BJ (cell line): ENCODE measurements around the gene CHSY1. TPM values are rescaled to one million over a fixed set of nuclear protein-coding genes. Genes with fewer than 3 reads are reported as not detected.

Experiments used
- CTCF ChIA-PET: fragments of 350-600 bp; formaldehyde crosslinking; extraction: SDS; loops from one replicate; lab custom pipeline; 2021; ENCODE audit warnings: antibody characterized with exemption, inconsistent platforms; lab: Yijun Ruan, JAX
- POLR2A ChIA-PET: fragments of 300-600 bp; sonication (Branson Sonifier 250); formaldehyde crosslinking; extraction: SDS; loops from one replicate; lab custom pipeline; 2021; ENCODE audit warnings: antibody characterized with exemption; lab: Charles Lee
- DNase-seq: peaks from one replicate; pipeline ENCODE4 v3.0.0-alpha.2; 2011; ENCODE audit warnings: low read depth
- H3K27me3 ChIP-seq: 2 replicates; pipeline ENCODE4 v1.6.0; 2011; ENCODE audit warnings: low read length; ENCODE audit not compliant: control insufficient read depth, insufficient read depth
- H3K36me3 ChIP-seq: 2 replicates; pipeline ENCODE4 v1.5.1; 2011; ENCODE audit warnings: low read length; ENCODE audit not compliant: control insufficient read depth, insufficient read depth
- H3K4me3 ChIP-seq: 2 replicates; pipeline ENCODE4 v1.5.1; 2011; ENCODE audit warnings: low read depth, mild to moderate bottlenecking, control low read depth, low read length
- CTCF ChIP-seq: IDR thresholded peaks from 2 replicates; pipeline ENCODE4 v1.5.1; 2011; ENCODE audit warnings: low read depth, mild to moderate bottlenecking, control low read depth, inconsistent platforms, low read length, moderate library complexity; ENCODE audit not compliant: insufficient read depth
- polyA plus RNA-seq: library from polyadenylated mRNA; depleted of rRNA; stranded (reverse); fragments of >200 nt; gene quantifications from 2 replicates; pipeline ENCODE4 v1.2.3, GENCODE V29; 2011

Gene CHSY1
- polyA plus RNA-seq, 1 experiment, result 17.7 TPM

DNA sequence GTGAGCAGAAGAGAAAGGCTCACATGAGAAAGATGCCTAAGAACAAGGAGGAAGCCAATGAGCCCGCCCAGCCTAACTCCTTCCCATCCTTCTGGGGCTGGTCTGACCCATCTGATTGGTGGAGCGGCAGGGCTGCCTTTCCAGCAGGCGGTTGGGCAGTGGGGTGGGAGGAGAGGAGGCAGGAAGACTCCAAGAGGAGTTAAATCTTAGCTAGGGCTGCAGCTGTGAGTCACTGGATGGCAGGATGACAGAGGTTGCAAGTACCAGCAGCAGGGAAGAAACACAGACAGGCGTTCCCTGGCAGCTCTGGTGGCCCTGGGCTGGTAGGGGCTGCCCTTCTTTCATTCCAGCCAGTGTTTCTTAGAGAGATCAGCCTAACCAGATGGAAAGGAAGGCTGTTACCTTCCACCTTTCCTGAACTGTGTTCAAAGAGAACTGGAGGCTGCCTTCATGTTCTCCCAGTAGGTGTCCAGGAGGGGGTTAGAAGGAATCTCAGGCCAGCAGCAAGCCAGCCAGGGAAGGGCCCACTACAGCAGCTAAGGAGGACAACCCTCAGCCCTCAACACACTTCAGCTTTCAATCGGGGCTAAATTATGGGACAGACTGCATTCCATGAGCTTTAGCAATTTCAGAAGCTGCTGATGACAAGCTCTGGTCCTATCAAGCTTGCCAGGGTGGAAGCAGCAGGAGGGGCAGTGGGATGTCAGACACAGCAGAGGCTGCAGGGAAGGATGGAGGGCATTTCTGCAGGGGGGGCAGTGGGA is 50.3 kb downstream of the CHSY1 start:
- Histone ChIP-seq H3K36me3 (no peaks in the 10 kb centered on the region), H3K4me3 (no peak overlapping the region), H3K27me3 (no peaks in the 10 kb centered on the region)
- ChIA-PET POLR2A (interaction anchor here (0.9 kb wide), 2 partner anchors 13 to 73 kb away, joined by 3 read pairs; no protein-coding TSS in a partner anchor), CTCF (interaction anchor here (0.6 to 1.5 kb wide), 5 partner anchors 11 to 132 kb away, joined by 3 read pairs; partner anchors contain the start of gene CHSY1)
- DNase-seq, result peak; percentile 91
- TF ChIP-seq CTCF, result no peak

- no peak for DNase-seq
- ChIA-PET CTCF (no interaction called here), POLR2A (interaction anchor here (0.6 kb wide), 1 partner anchor 85 kb away, joined by 3 read pairs; no protein-coding TSS in a partner anchor)
- Histone ChIP-seq H3K36me3 (no peaks in the 10 kb centered on the region), H3K27me3 (no peaks in the 10 kb centered on the region), H3K4me3 (no peak overlapping the region)
- no peak for TF ChIP-seq CTCF
These were observed 51.7 kb downstream of the CHSY1 start for GRCh38 chr15:101200181-101200580.

- ChIA-PET CTCF (interaction anchor here (0.9 kb wide), 1 partner anchor 51 kb away, joined by 4 read pairs; no protein-coding TSS in a partner anchor), POLR2A (interaction anchor here (0.9 kb wide), 1 partner anchor 11 kb away, joined by 4 read pairs; no protein-coding TSS in a partner anchor)
- no peak for DNase-seq
- H3K27me3 ChIP-seq, result no peaks in the 10 kb centered on the region
- no peaks in the 10 kb centered on the region for H3K36me3 ChIP-seq
- TF ChIP-seq CTCF, result no peak
- H3K4me3 ChIP-seq, result no peak overlapping the region
These were observed 53.0 kb downstream of the CHSY1 start for GRCh38 chr15:101198800-101199199.

DNA sequence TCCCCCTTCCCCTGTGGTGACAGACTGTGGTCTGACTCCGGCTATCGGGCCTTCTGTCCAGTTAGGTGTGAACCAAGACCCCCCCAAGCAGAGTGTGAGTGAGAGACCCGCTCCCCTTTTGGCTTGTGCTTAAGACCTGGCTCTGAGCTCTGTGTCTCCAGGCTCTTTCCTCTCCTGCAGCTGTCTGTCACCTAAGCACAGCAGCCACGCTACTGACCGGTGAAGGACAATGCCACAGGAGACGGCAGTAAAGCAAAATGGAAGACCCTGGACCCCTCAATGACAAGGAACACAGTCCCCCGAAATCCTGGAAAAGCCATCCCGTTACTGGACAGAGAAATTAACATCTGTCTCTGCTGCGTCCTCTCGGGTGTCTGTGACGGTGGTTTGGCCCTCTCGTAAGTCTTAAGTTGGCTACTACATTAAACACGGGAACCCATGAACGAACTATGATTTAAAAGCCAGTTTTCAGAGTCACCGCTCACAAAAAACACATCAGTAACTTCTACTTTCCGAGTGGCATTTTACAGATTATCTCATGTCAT is 53.7 kb downstream of the CHSY1 start:
- CTCF ChIA-PET, result no interaction called here
- H3K36me3 ChIP-seq, result no peaks in the 10 kb centered on the region
- H3K27me3 ChIP-seq, result no peaks in the 10 kb centered on the region
- POLR2A ChIA-PET, result no interaction called here
- DNase-seq, result no peak
- no peak overlapping the region for H3K4me3 ChIP-seq
- no peak for TF ChIP-seq CTCF

- CTCF ChIA-PET, result interaction anchor here (1.2 kb wide), 1 partner anchor 73 kb away, joined by 3 read pairs; no protein-coding TSS in a partner anchor
- no peak for DNase-seq
- POLR2A ChIA-PET, result interaction anchor here (0.6 kb wide), 1 partner anchor 28 kb away, joined by 3 read pairs; no protein-coding TSS in a partner anchor
- Histone ChIP-seq H3K36me3 (no peaks in the 10 kb centered on the region; the same call in 1 of the 2 replicates), H3K27me3 (no peaks in the 10 kb centered on the region), H3K4me3 (no peak overlapping the region)
- no peak for TF ChIP-seq CTCF
These were observed 57.2 kb downstream of the CHSY1 start for GRCh38 chr15:101194546-101195125.
